ENCODE measurements around the gene UNC5A. TPM values are rescaled to one million over a fixed set of nuclear protein-coding genes. Genes with fewer than 3 reads are reported as not detected.

Gene UNC5A
- total and polyA plus RNA-seq, 9 of the 15 experiments (the other 6 are each of a cell fraction or from before 2014, with no cell fraction given) = not detected

GRCh38 chr5:176856746-176857145 is 46.4 kb downstream of the UNC5A start:
- H3K27me3 ChIP-seq (ENCODE audit: control insufficient read depth in 2 of 2, insufficient read depth in 2 of 2, low read length in 2 of 2) = peaks cover 28 to 86% of the 10 kb centered on the region in 2 experiments; a peak in 4 of 5 replicates
- H3K4me1 ChIP-seq (replicated peaks in 1 of 2; ENCODE audit: control insufficient read depth in 2 of 2, insufficient read depth in 2 of 2, low read length in 2 of 2) = peaks cover 0 to 18% of the 10 kb centered on the region in 2 experiments; a peak in 1 of 5 replicates
- H3K9me1 ChIP-seq (ENCODE audit: control insufficient read depth, insufficient read depth, low read length) = peaks cover 3% of the 10 kb centered on the region
- FAIRE-seq = no peak
- H3K9me3 ChIP-seq (replicated peaks; ENCODE audit: control insufficient read depth, insufficient read depth, low read depth, low read length) = no peaks in the 10 kb centered on the region
- POLR2A ChIA-PET = no interaction called here
- H4K20me1 ChIP-seq (replicated peaks; ENCODE audit: control insufficient read depth, insufficient read depth, low read length) = peaks cover 9% of the 10 kb centered on the region; the same call in 1 of the 2 replicates
- CTCF ChIA-PET (ENCODE audit: low intra/inter-chr PET ratio) = no interaction called here
- no peak overlapping the region for H3K27ac ChIP-seq (ENCODE audit: extremely low read depth, low read depth, low read length)
- WGBS (ENCODE audit: insufficient coverage, low coverage, missing lambda C conversion rate) = 0% methylated on average over 5 of the region's 8 CpGs
- in situ Hi-C loops (cut with MboI) (no loop called here), intact Hi-C loops (cut with micrococcal nuclease) (no loop called here)
- DNase-seq (ENCODE audit: extremely low read depth in 1 of 4, low spot score in 3 of 4) = no peak
- H3K79me2 ChIP-seq (ENCODE audit: control insufficient read depth, insufficient read depth, low read length) = no peaks in the 10 kb centered on the region
- TF ChIP-seq CREM (IDR thresholded peaks at IDR 0.05; ENCODE audit: low read depth) = no peak
- TF ChIP-seq MYC (IDR thresholded peaks at IDR 0.05; ENCODE audit: low read depth, low read length) = no peak
- TF ChIP-seq MYC (CRISPR knock-in tag; IDR thresholded peaks at IDR 0.05; ENCODE audit: borderline replicate concordance, low read depth) = no peak
- no peak for TF ChIP-seq TCF7 (IDR thresholded peaks at IDR 0.05; ENCODE audit: borderline replicate concordance)
- no peak for TF ChIP-seq ZNF445 (CRISPR knock-in tag; IDR thresholded peaks at IDR 0.05; ENCODE audit: low read depth)
- no peak for TF ChIP-seq KDM4B (IDR thresholded peaks at IDR 0.05; ENCODE audit: borderline replicate concordance in 2 of 2, low read depth in 1 of 2)
- TF ChIP-seq E2F3 (CRISPR knock-in tag; IDR thresholded peaks at IDR 0.05) = no peak
- no peak for TF ChIP-seq PRMT5 (CRISPR knock-in tag; IDR thresholded peaks at IDR 0.05)
- TF ChIP-seq ID3 (CRISPR knock-in tag; IDR thresholded peaks at IDR 0.05) = no peak
- no peak for TF ChIP-seq ID3 (tag; IDR thresholded peaks at IDR 0.05)
- TF ChIP-seq KAT7 (CRISPR knock-in tag; IDR thresholded peaks at IDR 0.05; ENCODE audit: borderline replicate concordance) = no peak
- no peak for TF ChIP-seq MBD2 (IDR thresholded peaks at IDR 0.05; ENCODE audit: borderline replicate concordance, low read depth)
- no peak for TF ChIP-seq RFX1 (IDR thresholded peaks at IDR 0.05)
- TF ChIP-seq KLF10 (CRISPR knock-in tag; IDR thresholded peaks at IDR 0.05) = no peak
- H3K9ac ChIP-seq (ENCODE audit: insufficient read depth in 1 of 2, low read depth in 2 of 2, low read length in 2 of 2) = no peak overlapping the region; a peak in 1 of 4 replicates
- H3K4me2 ChIP-seq (ENCODE audit: insufficient read depth, low read length) = no peak overlapping the region
- no peak overlapping the region for H3K4me3 ChIP-seq
- no peaks in the 10 kb centered on the region for H3K36me3 ChIP-seq (ENCODE audit: control insufficient read depth, insufficient read depth, low read length)
- H2AFZ ChIP-seq (ENCODE audit: low read depth, low read length) = no peak overlapping the region
- no peak for ATAC-seq
- no TSS peak for BruUV-seq (replicated peaks)
